Fibroblast of villous mesenchyme (primary cell): Measurements from ENCODE around the gene EDN2. TPM values are rescaled to one million over a fixed set of nuclear protein-coding genes. Genes with fewer than 3 reads are reported as not detected.

Experiments used
- DNase-seq: peaks from one replicate; pipeline ENCODE4 v3.0.0-alpha.2; 2010; ENCODE audit warnings: low read depth
- H3K4me3 ChIP-seq: 2 replicates; pipeline ENCODE4 v1.5.1; 2011; ENCODE audit warnings: low read depth, mild to moderate bottlenecking, low read length
- CTCF ChIP-seq: IDR thresholded peaks from 2 replicates; pipeline ENCODE4 v1.5.1; 2012; ENCODE audit warnings: low read depth, mild to moderate bottlenecking, low read length; ENCODE audit not compliant: insufficient read depth
- total RNA-seq: library from RNA; depleted of rRNA; stranded (reverse); fragments of >200 nt; gene quantifications from 2 replicates; pipeline ENCODE4 v1.2.3, GENCODE V29; 2012

Gene EDN2
- total RNA-seq: 0.32 TPM in 1 of 2 replicates, not detected in the other

- TF ChIP-seq CTCF: peak; percentile 15
- no peak within 1 kb of the TSS for H3K4me3 ChIP-seq
- no peak for DNase-seq
Measured at GRCh38 chr1:41484402-41485241, at the start of gene EDN2. Gene EDN2, minus strand, starts transcription at chr1:41484683. Its CDS starts 82 bp downstream, at chr1:41484601.

- no peak for TF ChIP-seq CTCF
- no peak for DNase-seq
- H3K4me3 ChIP-seq: no peak overlapping the region
Measured at GRCh38 chr1:41533731-41534080, 49.2 kb upstream of the EDN2 start.

DNA sequence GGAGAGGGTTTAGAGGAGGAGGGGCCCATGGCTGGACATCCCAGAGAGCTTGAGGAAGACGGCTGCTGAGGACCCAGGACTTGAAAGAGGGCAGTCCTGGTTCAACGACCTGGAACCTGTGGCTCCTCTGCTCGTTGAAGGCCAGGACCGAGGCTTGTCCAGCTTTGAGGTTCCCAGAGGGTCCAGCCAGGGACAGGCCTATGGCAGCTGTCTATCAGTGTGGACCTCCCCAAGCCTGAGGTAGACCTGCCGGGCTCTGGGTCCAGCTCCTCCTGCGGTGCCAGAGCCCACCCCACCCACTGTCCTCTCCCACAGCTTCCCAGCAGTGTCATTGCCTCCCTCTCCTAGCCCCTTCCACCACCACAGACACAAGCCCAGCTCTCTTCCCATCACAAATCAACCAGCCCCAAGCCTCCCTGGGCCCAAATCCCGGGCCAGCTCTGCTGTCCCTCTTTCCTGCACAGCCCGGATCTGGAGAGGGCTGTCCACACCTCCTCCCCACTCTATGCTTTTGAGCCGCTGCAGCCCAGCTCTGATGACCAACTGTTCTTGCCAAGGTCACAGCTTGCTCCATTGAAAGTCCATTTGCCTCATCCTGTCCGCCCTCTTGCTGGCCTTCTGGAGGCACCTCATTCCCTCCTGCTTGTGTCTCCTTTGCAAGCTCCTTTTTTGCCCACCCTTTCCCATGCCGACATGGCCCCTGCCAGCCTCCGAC lies 48.7 kb upstream of the EDN2 start:
- no peak overlapping the region for H3K4me3 ChIP-seq
- no peak for TF ChIP-seq CTCF
- DNase-seq: no peak

DNA sequence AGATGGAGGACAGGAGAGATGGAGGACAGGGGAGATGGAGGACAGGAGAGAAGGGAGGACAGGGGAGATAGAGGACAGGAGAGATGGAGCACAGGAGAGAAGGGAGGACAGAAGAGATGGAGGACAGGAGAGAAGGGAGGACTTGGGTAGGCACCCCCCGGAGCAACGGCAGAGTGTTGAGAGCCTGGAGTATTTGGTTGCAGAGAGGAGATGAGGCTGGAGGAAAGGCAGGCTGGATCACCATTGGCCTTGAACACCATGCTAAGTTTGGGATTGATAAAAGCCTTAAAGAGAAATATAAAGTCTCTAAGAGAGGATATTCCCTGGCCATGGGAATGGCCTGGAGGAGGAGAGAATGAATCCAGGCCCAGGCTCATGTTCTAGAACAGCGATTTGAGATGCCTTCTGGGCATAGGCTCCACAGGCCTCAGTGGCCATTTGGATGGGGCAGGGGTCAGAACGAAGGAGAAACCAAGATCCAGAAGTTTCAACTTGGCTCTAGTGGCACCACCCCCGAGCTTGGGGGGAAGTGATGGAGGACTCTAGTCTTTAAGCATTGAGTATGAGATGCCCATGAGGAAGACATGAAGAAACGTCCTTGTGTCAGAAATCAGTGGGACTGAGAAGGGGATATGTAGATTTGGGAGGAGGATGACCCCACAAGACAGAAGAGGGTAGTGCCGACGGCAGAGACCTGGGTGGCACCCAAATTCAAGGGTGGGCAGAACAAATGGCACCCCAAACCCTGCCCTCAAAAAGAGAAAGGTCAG lies 47.9 kb upstream of the EDN2 start:
- no peak overlapping the region for H3K4me3 ChIP-seq
- no peak for DNase-seq
- no peak for TF ChIP-seq CTCF

- DNase-seq: no peak
- TF ChIP-seq CTCF: no peak
- no peak overlapping the region for H3K4me3 ChIP-seq
Measured at GRCh38 chr1:41530411-41530810, 45.9 kb upstream of the EDN2 start.

GRCh38 chr1:41529621-41530395 lies 45.3 kb upstream of the EDN2 start:
- H3K4me3 ChIP-seq: no peak overlapping the region
- DNase-seq: no peak
- TF ChIP-seq CTCF: no peak
